Measurements from ENCODE around the gene KRT34.
"Not testable (repeated sequence)": the region's sequence is repeated elsewhere in the genome, so short reads cannot be mapped to it uniquely, and the experiment has no call there.

The KRT34 gene

DNA sequence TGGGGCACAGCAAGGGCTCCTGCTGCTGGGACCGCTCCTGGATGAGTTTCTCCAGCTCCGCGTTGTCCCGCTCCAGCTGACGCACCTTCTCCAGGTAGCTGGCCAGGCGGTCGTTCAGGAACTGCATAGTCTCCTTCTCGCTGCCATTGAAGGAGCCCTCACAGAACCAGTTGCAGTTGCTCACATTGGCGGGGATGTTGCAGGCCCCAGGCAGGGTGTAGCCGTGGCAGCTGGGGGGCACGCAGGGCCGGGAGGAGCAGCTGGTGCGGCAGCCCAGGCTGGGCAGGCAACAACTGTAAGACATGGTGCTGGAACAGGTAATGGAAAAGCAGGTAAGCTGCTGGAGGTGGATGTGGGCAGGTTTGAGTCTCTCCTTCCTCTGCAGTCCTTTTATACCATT, at the start of gene KRT34:
KRT34 (minus strand) TSS at position 364 of the 400 bp plus-strand sequence; CDS start at position 304, 60 bp downstream.
- H3K27ac ChIP-seq; H3K36me3 ChIP-seq; DNase-seq; H3K4me3 ChIP-seq (ENCODE audit: low read depth, low read length): not testable (repeated sequence)
- H3K27me3 ChIP-seq (ENCODE audit: insufficient read depth, low read depth, severe bottlenecking) = peaks cover 91% of the 10 kb centered on the region
- peaks cover 11% of the 10 kb centered on the region for H3K9me3 ChIP-seq (ENCODE audit: severe bottlenecking)

DNA sequence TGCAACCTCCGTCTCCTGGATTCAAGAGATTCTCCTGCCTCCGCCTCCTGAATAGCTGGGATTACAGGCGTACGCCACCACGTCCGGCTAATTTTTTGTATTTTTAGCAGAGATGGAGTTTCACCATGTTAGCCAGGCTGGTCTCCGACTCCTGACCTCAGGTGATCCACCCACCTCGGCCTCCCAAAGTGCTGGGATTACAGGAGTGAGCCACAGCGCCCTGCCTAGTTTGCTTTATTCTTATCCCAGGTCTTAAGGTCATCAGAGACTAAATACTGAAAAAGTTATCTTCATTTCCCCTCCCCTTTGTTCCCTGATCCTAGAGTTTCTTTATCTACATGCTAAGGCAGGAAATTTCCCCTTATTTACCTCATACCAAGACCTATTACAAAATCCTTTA, 48.3 kb upstream of the KRT34 start:
- not testable (repeated sequence) for DNase-seq; H3K4me3 ChIP-seq (ENCODE audit: low read depth, low read length); H3K9me3 ChIP-seq (ENCODE audit: severe bottlenecking); H3K36me3 ChIP-seq; H3K27ac ChIP-seq
- H3K27me3 ChIP-seq (ENCODE audit: insufficient read depth, low read depth, severe bottlenecking) = peaks cover 99% of the 10 kb centered on the region

DNA sequence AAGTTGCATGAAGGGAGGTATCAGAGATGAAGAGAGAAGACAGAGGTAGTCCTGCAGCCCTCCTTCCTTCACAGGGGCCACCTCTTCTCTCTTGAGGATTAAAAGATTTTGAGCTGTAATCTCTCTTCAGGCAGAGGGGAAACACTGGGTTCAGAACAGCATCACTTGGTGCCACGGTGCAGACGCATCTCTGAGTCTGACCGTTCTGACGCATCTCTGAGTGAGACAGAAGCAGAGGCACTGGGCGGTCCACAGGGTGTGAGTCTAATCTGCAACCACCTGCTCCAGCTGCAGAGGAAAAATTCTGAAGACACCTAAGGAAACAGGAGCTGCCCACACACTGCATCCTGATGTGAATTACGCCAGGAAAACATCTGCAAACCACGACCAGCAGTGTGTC, 47.6 kb upstream of the KRT34 start:
- H3K9me3 ChIP-seq (ENCODE audit: severe bottlenecking) = peaks cover 14% of the 10 kb centered on the region
- no peak for DNase-seq
- TF ChIP-seq, protein P1, sequence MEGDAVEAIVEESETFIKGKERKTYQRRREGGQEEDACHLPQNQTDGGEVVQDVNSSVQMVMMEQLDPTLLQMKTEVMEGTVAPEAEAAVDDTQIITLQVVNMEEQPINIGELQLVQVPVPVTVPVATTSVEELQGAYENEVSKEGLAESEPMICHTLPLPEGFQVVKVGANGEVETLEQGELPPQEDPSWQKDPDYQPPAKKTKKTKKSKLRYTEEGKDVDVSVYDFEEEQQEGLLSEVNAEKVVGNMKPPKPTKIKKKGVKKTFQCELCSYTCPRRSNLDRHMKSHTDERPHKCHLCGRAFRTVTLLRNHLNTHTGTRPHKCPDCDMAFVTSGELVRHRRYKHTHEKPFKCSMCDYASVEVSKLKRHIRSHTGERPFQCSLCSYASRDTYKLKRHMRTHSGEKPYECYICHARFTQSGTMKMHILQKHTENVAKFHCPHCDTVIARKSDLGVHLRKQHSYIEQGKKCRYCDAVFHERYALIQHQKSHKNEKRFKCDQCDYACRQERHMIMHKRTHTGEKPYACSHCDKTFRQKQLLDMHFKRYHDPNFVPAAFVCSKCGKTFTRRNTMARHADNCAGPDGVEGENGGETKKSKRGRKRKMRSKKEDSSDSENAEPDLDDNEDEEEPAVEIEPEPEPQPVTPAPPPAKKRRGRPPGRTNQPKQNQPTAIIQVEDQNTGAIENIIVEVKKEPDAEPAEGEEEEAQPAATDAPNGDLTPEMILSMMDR (IDR thresholded peaks at IDR 0.05; ENCODE audit: low read depth, low read length) = no peak

DNA sequence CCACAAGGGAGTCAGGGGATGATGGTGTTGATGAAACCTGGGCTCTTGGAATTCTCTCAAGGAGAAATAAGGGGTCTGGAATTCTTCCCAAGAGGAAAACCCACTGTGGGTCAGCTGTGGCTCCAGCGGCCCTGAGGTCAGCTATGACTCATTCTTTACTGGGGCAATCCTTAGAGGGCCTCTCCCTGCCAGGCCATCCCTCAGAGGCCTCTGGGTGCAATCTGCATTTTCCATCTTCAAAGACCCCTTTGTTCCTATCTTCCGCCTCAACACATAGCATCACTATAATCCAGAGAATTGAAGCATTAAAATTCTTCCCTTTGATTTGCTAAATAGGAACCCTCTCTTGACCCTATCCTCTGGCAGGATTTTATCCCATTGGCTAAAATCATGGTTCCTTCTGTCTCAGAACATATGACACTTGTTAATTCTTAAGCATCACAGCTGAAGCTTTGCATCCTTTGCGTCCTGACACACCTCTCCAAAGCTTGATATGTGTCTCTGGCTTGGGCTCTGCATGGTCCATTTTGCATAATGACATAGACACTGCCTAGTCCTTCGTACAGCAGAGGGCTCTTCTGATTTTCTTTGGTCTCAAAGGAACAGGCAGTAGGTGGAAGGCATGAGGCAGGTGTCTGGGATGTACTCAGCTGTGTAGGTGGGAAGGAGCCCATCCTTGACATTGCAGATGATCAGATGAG, 46.6 kb upstream of the KRT34 start:
- no peaks in the 10 kb centered on the region for H3K36me3 ChIP-seq
- H3K27ac ChIP-seq = no peak overlapping the region
- H3K9me3 ChIP-seq (ENCODE audit: severe bottlenecking) = peaks cover 15% of the 10 kb centered on the region
- TF ChIP-seq, protein P1 (IDR thresholded peaks at IDR 0.05; ENCODE audit: low read depth, low read length) = no peak
- DNase-seq = no peak
- no peak overlapping the region for H3K4me3 ChIP-seq (ENCODE audit: low read depth, low read length)
- peaks cover 99% of the 10 kb centered on the region for H3K27me3 ChIP-seq (ENCODE audit: insufficient read depth, low read depth, severe bottlenecking)

More for the DNA sequence above, 47.6 kb upstream of the KRT34 start:
- no peaks in the 10 kb centered on the region for H3K36me3 ChIP-seq
- no peak overlapping the region for H3K4me3 ChIP-seq (ENCODE audit: low read depth, low read length)
- H3K27me3 ChIP-seq (ENCODE audit: insufficient read depth, low read depth, severe bottlenecking) = peaks cover 99% of the 10 kb centered on the region
- no peak overlapping the region for H3K27ac ChIP-seq

DNA sequence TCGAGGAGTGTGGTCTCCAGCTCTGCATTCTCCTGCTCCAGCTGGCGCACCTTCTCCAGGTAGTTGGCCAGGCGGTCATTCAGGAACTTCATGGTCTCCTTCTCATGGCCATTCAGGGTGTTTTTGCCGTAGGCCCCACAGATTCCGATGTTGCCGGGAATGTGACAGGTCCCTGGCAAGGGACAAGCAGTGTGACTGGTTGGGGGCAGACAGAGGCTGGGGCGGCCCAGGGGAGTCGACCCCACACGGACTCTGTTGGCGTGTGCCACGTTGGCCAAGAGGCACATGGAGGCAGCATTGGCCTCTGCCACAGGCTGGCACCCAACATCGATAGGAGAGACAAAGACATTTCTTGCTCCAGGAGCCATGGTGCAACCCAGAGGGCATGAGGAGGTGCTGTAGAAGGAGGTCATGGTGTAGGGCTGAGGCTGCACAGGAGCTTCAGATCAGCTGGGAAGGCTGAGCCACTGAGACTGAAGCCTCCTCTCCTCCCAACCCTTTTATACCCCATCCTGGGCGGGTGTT, 42.1 kb upstream of the KRT34 start, which contains the start of gene KRT37:
KRT37 (minus strand) TSS at position 475 of the 525 bp plus-strand sequence; CDS start at position 413, 62 bp downstream.
- DNase-seq = no peak
- TF ChIP-seq, protein P1 (IDR thresholded peaks at IDR 0.05; ENCODE audit: low read depth, low read length) = no peak
- Histone ChIP-seq H3K4me3 (ENCODE audit: low read depth, low read length) (no peak within 1 kb of the TSS), H3K27me3 (ENCODE audit: insufficient read depth, low read depth, severe bottlenecking) (peaks cover 100% of the 10 kb centered on the region), H3K36me3 (no peaks in the 10 kb centered on the region), H3K9me3 (ENCODE audit: severe bottlenecking) (peaks cover 18% of the 10 kb centered on the region), H3K27ac (no peak within 1 kb of the TSS)

DNA sequence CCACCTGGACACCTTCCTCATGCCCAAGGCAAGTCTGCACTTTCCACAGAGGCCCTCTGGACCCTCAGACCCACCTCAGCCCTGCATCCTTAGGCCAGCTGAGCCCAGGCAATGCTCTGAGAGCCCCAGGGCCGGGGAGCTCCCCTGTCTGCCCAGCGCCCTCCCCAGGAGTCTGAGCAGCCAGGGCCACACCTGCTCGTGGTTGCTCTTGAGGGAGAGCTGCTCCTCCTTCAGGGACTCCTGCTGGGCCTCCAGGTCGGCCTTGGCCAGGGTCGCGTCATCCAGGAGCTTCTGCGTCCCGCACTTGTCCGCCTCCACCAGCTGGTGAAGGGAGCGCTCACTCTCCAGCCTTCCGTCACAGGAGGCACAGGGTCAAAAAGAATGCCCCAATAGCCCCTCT, 40.5 kb upstream of the KRT34 start:
- peaks cover 100% of the 10 kb centered on the region for H3K27me3 ChIP-seq (ENCODE audit: insufficient read depth, low read depth, severe bottlenecking)
- H3K9me3 ChIP-seq (ENCODE audit: severe bottlenecking) = peaks cover 18% of the 10 kb centered on the region
- H3K27ac ChIP-seq = not testable (repeated sequence)

DNA sequence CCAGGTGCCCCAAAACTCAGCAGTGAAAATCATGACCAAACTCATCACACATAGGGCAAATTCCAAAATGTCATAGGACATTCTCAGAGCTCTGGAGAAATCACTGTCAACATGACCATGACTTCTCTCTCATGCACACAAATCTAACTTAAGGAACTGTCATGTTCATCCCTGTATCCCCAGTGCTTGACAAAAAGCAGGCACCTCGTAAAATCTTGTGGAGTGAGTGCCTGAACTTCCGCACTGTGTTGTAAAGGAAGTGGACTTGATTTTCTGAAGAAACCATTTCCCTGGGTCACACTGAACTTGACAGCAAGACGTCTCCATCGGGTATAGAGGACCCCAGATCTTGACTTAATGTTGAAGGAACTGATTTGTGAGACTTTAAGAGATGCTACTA, 39.5 kb upstream of the KRT34 start:
- Histone ChIP-seq H3K36me3 (no peaks in the 10 kb centered on the region), H3K4me3 (ENCODE audit: low read depth, low read length) (no peak overlapping the region), H3K9me3 (ENCODE audit: severe bottlenecking) (peaks cover 18% of the 10 kb centered on the region), H3K27ac (no peak overlapping the region), H3K27me3 (ENCODE audit: insufficient read depth, low read depth, severe bottlenecking) (peaks cover 100% of the 10 kb centered on the region)
- TF ChIP-seq, protein P1 (IDR thresholded peaks at IDR 0.05; ENCODE audit: low read depth, low read length) = no peak
- DNase-seq = no peak

More for the DNA sequence above, 40.5 kb upstream of the KRT34 start:
- not testable (repeated sequence) for H3K4me3 ChIP-seq (ENCODE audit: low read depth, low read length); DNase-seq; H3K36me3 ChIP-seq
